Neural crest cell (in vitro differentiated cells): Measurements from ENCODE around the gene TM9SF3. TPM values are rescaled to one million over a fixed set of nuclear protein-coding genes. Genes with fewer than 3 reads are reported as not detected.

ENCODE experiments used
- DNase-seq: peaks from one replicate; pipeline ENCODE4 v3.0.0; 2021; ENCODE audit warnings: low read depth, mixed read lengths, low spot score
- H3K27ac Mint-ChIP-seq: one replicate; pipeline ENCODE4 v1.8.0; 2021; ENCODE audit warnings: mild to moderate bottlenecking, mixed read lengths; ENCODE audit not compliant: unreplicated experiment
- H3K27me3 Mint-ChIP-seq: 2 replicates; pipeline ENCODE4 v1.8.0; 2021; ENCODE audit warnings: low read depth, mild to moderate bottlenecking, mixed read lengths
- H3K36me3 Mint-ChIP-seq: 2 replicates; pipeline ENCODE4 v1.8.0; 2021; ENCODE audit warnings: low read depth, mild to moderate bottlenecking, mixed read lengths
- H3K4me1 Mint-ChIP-seq: 2 replicates; pipeline ENCODE4 v1.8.0; 2021; ENCODE audit warnings: mixed read lengths
- H3K4me3 Mint-ChIP-seq: one replicate; pipeline ENCODE4 v1.8.0; 2021; ENCODE audit warnings: mild to moderate bottlenecking, mixed read lengths
- H3K9me3 Mint-ChIP-seq: 2 replicates; pipeline ENCODE4 v1.8.0; 2021; ENCODE audit warnings: mixed read lengths
- total RNA-seq: library from RNA; stranded (reverse); gene quantifications from 2 replicates; pipeline ENCODE4 v1.2.1, GENCODE V29; 2021
- TF ChIP-seq, protein P1 (sequence below): fragments of 200-600 bp; sonication (generic); conservative IDR thresholded peaks from 2 replicates; pipeline ENCODE4 v1.5.0; 2021; ENCODE audit warnings: antibody characterized with exemption, mild to moderate bottlenecking

TM9SF3 gene
- total RNA-seq, 1 donor from 2014 or later: 110 TPM

DNA sequence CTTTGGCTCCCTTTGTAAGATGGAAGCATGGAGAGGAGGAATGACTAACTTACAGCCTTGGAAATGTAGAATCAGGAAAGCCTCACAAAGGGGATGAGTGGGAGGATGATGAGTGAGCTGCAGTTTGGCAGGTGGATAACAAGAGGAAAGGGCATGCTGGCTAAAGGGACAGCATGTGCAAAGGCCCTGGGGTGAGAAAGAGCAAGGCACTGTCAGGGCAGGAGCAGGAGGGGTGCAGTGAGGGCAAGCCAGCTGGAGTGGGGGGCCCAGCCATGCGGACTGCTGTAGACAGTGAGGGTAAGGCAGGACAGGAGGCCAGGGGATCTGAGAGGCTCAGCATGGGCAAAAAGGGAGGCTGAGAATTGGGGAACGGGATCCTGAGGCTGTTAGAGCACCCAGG is 93.6 kb downstream of the TM9SF3 start:
- Mint-ChIP-seq H3K27ac (no peak overlapping the region), H3K4me1 (peaks cover 25% of the 10 kb centered on the region), H3K27me3 (peaks cover 4% of the 10 kb centered on the region), H3K36me3 (no peaks in the 10 kb centered on the region), H3K9me3 (no peaks in the 10 kb centered on the region), H3K4me3 (no peak overlapping the region)
- TF ChIP-seq, protein P1, sequence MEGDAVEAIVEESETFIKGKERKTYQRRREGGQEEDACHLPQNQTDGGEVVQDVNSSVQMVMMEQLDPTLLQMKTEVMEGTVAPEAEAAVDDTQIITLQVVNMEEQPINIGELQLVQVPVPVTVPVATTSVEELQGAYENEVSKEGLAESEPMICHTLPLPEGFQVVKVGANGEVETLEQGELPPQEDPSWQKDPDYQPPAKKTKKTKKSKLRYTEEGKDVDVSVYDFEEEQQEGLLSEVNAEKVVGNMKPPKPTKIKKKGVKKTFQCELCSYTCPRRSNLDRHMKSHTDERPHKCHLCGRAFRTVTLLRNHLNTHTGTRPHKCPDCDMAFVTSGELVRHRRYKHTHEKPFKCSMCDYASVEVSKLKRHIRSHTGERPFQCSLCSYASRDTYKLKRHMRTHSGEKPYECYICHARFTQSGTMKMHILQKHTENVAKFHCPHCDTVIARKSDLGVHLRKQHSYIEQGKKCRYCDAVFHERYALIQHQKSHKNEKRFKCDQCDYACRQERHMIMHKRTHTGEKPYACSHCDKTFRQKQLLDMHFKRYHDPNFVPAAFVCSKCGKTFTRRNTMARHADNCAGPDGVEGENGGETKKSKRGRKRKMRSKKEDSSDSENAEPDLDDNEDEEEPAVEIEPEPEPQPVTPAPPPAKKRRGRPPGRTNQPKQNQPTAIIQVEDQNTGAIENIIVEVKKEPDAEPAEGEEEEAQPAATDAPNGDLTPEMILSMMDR: no peak
- no peak for DNase-seq

DNA sequence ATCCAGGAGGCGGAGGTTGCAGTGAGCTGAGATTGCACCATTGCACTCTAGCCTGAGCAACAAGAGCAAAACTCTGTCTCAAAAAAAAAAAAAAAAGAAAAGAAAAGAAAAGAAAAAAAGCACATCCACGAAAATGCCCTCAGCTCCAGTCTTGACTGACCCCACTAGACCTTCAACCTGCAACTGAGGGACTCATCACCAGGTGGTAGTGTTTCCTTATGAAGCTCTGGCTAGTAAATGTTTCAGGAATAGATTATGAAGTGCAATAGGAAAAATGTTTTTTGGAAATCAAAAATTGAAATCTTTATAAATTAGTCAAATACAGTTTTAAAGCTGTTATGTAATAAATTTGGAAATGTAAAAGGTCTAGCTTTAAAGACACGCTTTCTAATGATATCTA is 95.5 kb downstream of the TM9SF3 start:
- Mint-ChIP-seq H3K4me3 (no peak overlapping the region), H3K27ac (no peak overlapping the region), H3K9me3 (no peaks in the 10 kb centered on the region), H3K27me3 (no peaks in the 10 kb centered on the region), H3K36me3 (no peaks in the 10 kb centered on the region), H3K4me1 (peaks cover 21% of the 10 kb centered on the region)
- DNase-seq: no peak
- TF ChIP-seq, protein P1: peak; percentile 41

DNA sequence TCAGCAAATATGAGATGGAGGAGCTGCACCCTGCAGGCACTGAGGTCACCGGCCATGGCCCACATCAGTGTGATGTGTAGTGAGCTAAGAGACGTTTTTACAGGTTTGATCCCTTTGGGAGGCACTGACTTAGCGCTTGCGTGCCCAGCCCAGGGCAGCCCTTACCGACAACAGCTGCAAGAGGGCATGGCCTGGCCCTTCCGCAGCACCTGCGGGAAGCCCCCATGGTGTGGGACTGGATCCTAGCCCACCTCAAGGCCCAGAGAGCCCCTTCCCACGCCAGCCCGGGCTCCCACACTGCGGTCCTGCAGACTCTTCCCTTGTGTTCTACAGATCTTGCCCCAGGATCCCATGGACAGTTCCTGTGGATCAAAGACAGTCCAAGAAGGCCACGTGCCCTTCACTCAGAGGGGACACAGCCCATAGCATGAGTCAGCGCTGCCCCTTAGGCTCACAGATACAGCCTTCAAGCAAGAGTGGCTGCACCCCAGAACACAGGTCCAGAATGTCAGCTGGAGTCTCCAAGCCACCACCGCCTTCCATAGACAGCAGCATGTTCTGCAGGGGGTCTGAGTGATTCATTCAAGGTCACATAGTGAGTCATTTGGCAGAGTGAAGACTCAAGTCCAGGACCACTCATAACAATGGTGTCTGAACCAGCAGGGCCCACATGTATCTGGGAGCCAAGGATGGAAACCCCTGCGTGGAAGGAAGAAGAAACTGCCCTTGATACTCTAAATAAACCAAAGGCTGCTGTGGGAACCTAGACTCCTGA is 98.5 kb downstream of the TM9SF3 start:
- TF ChIP-seq, protein P1: no peak
- Mint-ChIP-seq H3K4me1 (no peaks in the 10 kb centered on the region), H3K4me3 (no peak overlapping the region)

DNA sequence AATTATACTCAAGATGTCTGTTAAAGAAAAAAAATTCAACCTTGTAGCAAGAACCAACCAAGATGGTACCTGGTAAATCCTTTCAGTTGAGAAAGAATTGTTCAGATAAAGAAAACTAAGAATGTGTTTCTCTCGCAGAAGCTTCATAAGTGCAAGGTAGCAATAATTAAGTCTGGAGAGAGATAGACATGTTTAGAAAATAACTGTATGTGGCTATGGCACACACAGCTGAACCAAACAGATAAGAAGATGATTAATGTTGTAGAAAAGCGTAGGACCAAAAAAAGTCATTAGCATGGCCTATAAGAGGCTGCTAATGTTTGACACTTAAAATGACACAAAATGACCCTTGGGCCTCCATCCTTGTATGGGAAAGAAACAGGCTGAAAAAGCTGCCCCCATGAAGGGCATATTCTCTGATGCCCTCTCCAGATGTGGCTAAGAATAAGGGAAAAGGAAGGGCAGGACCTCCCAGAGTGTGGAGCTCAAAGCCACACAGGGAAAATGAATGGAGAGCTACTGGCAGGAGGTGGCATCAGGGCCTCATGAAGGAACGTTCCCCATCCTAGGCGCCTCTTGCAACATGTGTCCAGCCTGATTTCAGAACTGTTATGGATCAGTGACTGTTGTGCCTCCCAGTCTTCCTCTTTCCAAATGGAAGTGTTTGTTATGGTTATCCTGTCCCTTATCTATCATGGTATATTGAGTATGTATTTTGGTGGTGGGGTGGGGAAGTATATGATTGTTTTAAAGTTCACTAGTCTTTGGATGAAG is 103.8 kb downstream of the TM9SF3 start:
- H3K4me3 Mint-ChIP-seq: no peak overlapping the region
- H3K36me3 Mint-ChIP-seq: no peaks in the 10 kb centered on the region
- H3K4me1 Mint-ChIP-seq: no peaks in the 10 kb centered on the region
- H3K27me3 Mint-ChIP-seq: peaks cover 3% of the 10 kb centered on the region
- H3K27ac Mint-ChIP-seq: no peak overlapping the region
- TF ChIP-seq, protein P1: no peak
- H3K9me3 Mint-ChIP-seq: peaks cover 5% of the 10 kb centered on the region
- DNase-seq: no peak

More for the DNA sequence above, 98.5 kb downstream of the TM9SF3 start:
- no peak overlapping the region for H3K27ac Mint-ChIP-seq
- H3K27me3 Mint-ChIP-seq: no peaks in the 10 kb centered on the region
- DNase-seq: no peak
- peaks cover 2% of the 10 kb centered on the region for H3K9me3 Mint-ChIP-seq
- no peaks in the 10 kb centered on the region for H3K36me3 Mint-ChIP-seq

DNA sequence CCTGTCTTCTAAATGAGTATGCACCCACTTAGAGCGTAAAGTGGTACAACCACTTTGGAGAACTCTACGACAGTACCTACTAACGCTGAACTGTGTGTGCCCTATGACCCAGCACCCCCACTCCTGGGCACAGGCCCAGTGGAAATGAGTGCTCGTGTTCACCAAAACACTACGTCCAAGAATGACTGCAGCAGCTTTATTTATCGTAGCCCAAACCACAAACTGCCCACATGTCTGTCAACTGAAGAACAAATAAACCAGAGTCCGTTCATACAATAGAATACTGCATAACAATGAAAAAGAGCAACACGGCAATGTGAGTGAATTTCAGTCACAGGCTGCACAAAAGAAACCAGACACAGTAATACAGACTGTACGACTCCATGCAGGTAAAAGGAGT is 108.5 kb downstream of the TM9SF3 start:
- H3K27ac Mint-ChIP-seq: peak overlapping the region; percentile 51

More for the DNA sequence above, 108.5 kb downstream of the TM9SF3 start:
- Mint-ChIP-seq H3K4me1 (peaks cover 11% of the 10 kb centered on the region), H3K36me3 (no peaks in the 10 kb centered on the region), H3K4me3 (no peak overlapping the region), H3K9me3 (peaks cover 4% of the 10 kb centered on the region), H3K27me3 (peaks cover 6% of the 10 kb centered on the region)
- DNase-seq: no peak
- TF ChIP-seq, protein P1: no peak
